ENCODE data around the gene NISCH.

GRCh38 chr3:52440249-52440551, 15.2 kb upstream of the NISCH start:
- TF ChIP-seq, protein P1, sequence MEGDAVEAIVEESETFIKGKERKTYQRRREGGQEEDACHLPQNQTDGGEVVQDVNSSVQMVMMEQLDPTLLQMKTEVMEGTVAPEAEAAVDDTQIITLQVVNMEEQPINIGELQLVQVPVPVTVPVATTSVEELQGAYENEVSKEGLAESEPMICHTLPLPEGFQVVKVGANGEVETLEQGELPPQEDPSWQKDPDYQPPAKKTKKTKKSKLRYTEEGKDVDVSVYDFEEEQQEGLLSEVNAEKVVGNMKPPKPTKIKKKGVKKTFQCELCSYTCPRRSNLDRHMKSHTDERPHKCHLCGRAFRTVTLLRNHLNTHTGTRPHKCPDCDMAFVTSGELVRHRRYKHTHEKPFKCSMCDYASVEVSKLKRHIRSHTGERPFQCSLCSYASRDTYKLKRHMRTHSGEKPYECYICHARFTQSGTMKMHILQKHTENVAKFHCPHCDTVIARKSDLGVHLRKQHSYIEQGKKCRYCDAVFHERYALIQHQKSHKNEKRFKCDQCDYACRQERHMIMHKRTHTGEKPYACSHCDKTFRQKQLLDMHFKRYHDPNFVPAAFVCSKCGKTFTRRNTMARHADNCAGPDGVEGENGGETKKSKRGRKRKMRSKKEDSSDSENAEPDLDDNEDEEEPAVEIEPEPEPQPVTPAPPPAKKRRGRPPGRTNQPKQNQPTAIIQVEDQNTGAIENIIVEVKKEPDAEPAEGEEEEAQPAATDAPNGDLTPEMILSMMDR (conservative IDR thresholded peaks at IDR 0.05 in 1 of 2, IDR thresholded peaks at IDR 0.05 in 1 of 2; ENCODE audit: low read depth in 1 of 2, low read length in 2 of 2), result no peak
- no peak for TF ChIP-seq EZH2 (IDR thresholded peaks at IDR 0.05; ENCODE audit: low read length, missing control alignments)
